Renal cortex interstitium (tissue), 11 donors: ENCODE data around the gene PLA2R1. TPM values are rescaled to one million over a fixed set of nuclear protein-coding genes. Genes with fewer than 3 reads are reported as not detected.

ENCODE experiments used
- DNase-seq, 11 donors: peaks; one replicate each; pipeline ENCODE4 v3.0.0-alpha.2; 2013; ENCODE audit warnings: low read depth in 9 of 11, low spot score in 4 of 11; ENCODE audit errors: extremely low read depth in 1 of 11
- polyA plus RNA-seq, 3 donors: library from polyadenylated mRNA; unstranded; fragments of 120-200 nt; gene quantifications; one replicate each; pipeline ENCODE4 v1.2.1, GENCODE V29; 2013; ENCODE audit not compliant: insufficient read length in 3 of 3

PLA2R1 gene
- polyA plus RNA-seq, 3 donors, result 79.0 to 117 (median 82.1) TPM

DNA sequence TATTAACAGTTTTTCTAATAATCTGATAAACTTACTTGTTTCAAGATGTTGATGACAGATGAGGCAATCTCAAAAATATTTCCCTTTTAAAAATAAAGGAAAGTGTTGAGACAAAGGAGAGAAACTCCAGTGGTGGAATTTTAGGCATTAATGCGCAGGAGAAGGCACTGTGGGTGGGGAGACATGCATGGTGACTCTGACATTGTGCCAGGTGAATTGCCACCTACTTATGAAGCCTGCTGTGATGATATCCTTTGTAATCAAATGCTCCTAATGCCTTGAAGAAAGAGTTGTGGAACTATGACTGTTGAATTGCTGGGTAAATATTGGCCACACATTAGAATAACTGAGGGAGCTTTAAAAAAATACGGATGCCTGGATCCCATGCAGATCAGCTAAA lies 101.4 kb downstream of the PLA2R1 start:
- no peak for DNase-seq

DNA sequence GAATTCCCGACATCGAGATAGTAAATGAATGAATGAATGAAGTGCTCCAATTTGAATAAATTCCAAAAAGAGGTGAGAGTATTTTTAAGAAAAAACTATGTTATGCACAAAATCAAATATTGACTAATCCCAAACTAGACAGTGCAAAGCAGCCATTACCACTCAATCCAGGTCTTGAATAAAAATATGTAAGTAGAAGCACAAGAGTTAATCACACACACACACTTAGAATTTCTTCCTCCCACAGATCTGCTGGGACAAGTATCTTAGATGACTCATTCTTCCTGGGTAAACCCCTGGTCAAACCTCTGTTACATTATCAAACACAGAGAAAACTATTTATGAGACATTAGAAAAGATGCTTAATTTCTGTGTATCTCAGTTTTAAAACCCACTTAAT lies 102.0 kb downstream of the PLA2R1 start:
- no peak for DNase-seq

DNA sequence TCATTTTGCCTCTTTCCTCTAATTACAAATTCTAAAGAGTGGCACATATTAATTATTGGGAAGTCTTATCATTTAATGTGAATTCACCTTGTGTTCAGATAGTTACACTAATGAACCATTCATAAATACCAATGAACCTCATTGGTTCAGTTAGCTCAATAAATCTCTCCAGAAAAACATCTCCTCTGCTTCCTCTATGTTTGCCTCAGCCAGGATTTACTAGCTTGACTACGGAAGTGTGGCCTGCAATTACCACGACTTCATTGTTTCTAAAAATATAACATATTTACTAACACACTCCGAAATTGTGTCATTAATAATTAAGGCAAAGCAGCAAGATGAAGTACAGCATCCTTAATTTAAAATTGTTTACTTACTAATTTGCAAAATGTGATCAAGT lies 103.3 kb downstream of the PLA2R1 start:
- DNase-seq, result no peak

DNA sequence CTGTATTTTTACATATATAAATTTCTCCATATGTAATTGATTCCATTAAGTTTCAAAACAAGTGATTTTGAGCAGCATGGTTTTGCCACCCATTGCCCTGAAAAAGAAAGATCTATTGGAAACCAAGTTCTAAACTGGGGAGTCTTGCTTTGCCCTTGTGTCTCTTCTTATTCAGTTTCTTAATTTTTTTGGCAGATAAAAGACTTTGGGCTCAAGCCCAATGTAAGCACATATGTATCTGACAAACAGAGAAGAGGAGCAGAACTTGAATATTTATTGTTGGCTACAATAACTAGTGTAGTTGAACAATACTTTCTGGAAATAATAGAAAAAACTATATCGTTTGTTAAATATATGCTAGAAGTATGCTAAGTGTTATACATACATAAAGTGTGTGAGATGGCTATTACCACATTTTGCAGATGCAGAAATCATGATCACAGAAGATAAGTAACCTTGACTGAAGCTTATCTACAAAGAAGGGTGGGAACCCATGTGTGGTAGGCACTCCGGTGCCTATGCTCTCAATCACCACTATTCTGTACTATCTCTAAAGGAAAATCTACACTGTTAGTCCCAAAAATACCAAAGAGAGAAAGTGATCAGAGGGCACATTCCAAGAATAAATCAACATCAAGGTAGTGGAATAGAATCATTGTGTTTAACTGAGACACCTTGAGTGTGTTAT lies 109.1 kb downstream of the PLA2R1 start:
- no peak for DNase-seq

DNA sequence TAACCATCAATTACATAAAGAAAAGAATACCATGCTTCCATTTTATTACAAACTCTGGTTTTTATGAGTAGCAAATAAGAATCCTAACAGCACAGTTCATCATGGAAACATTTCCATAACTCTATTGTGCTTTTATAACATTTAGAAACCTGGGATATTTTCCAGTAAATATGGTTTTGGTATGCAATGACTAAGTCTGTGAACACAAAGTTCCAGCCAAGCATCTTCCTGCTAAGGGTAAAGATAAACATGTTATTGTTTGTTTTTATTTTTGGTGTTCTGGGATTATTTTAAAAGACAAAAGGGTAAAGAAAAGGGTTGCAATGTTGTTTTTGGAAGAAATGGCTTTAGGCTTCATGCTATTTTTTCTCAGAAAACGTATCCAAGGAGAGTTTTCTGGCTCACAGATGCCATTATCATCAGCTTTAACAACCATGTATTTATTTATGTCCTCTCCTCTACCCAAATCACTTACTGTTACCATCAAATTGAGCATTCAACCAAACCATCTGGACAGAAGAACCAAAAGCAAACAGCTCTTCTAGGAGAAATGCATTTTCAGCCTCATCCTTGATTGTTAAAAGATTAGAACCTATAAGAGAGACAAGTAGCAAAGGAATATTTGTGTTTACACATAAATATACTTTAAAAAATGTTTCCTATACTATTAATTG lies 116.0 kb downstream of the PLA2R1 start:
- peak in 1 of 11 donors; percentile 46 for DNase-seq

DNA sequence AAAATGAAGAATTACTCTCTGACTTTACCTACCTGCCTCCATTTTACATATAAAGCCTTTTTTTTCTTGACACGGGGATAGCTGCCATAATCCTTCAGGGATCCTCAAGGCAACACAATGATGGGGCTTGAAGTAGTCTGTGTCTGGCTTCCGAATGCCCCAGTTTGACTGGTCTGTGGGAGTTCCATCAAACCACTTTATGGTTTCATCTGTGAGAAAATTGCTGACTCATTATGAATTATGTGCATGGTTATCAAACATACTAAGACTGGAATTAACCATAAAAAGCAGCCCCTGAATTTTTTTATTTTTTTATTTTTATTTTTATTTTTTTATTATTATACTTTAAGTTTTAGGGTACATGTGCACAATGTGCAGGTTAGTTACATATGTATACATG lies 117.5 kb downstream of the PLA2R1 start:
- DNase-seq, result no peak

DNA sequence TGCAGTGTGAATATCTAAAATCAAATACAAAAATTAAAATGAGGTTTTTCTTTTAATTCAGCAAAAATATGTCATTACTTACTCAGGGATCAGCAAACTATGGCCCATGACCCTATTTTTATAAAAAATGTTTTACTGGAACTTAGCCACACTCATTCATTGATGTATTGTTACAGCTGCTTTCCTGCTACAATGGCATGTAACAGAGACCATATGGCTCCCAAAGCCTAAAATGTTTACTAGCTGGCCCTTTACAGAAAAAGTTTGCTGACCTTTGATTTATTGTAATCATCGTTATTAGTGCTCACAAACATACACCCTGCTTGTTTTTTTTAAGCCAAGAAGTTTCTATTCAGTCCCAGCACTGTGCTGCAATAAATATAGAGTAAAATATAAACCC lies 120.3 kb downstream of the PLA2R1 start:
- peak in 9 of 11 donors; percentile 32 to 68 (median 57) for DNase-seq

DNA sequence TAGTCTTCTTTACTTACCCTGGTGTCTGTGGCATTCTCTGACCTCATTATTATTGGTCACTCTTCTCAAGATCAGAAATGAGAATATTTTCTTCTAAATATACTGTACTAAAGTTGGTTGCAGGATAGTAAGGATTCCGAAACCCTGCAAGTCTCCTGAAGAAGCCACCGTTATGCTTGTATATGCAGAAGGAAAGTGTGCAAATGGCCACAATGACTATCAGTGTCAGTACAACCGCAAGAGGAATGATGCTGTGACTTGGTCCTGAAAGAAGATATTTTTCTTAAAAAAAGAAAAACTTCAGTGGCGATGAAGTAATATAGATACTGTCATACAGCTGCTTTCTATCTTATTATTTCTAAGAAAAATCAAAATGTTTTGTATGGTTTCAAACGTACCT lies 120.7 kb downstream of the PLA2R1 start:
- DNase-seq, result no peak

DNA sequence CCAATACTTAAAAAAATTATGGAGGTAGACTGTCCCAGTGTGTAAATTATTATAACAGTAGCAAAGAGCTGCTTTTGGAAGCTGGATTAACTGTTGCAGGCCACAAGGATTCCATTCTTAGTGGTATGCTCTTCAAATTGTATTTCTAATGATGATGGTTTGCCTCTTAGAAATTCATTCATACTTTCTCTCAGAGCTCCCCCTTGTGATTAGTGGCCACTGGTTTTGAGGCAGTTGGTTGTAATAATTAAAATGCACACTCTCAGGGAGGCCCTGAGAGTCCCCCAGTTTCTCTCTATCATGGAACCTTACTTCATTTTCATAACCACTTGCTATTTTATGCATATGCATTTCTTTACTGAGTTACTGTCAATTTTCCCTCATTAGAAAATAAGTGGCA lies 122.5 kb downstream of the PLA2R1 start:
- no peak for DNase-seq

DNA sequence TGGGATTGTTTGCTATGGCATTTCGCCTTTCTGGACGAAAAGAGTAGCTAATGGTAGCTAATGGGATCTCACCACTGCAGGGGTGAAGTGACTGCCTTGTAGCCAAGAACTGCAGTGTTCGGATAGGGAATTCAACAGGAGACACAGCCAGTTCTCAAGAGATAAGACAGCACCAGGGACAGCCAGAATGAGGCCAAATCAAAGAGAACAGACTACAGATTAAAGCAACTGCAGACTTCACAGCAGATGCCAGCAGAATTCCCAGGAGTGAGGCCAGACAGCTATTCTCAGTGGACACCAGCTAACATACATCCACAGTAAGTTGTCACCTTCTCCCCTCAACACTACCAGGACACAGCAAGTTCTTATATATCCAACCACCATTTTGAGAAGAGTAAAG lies 124.0 kb downstream of the PLA2R1 start:
- no peak for DNase-seq

DNA sequence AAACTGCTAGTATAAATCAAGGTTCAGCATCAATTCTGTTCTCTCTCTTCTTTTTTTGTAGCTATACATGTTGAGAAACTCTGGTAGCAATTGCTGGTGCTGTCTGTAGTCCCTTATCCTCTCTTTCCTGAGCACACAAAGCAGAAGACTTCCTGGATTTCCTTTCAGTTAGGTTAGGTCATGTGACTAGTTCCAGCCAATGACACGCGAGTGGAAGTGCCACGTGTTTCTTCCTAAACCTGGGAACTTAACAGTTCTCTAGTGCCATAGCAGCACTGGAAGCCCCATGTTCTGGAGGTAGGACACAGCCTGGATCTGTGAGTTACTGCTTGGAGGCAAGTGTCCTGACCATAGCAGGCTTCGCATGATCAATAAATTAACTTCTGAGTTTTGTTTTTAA lies 125.9 kb downstream of the PLA2R1 start:
- no peak for DNase-seq

DNA sequence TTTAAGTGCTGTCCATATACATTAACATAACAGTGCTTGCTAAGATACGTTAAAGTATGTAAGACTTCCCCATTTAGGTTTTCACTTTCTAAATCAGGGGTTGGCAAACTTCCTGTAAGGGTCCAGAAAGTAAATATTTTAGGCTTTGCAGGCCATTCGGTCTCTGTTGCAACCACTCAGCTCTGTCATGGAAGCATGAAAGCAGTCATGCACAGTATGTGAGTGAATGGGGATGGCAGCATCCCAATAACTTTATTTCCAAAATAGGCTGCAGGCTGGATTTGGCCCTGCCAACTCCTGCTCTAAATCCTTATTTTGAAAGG lies 128.7 kb downstream of the PLA2R1 start:
- DNase-seq, result no peak

DNA sequence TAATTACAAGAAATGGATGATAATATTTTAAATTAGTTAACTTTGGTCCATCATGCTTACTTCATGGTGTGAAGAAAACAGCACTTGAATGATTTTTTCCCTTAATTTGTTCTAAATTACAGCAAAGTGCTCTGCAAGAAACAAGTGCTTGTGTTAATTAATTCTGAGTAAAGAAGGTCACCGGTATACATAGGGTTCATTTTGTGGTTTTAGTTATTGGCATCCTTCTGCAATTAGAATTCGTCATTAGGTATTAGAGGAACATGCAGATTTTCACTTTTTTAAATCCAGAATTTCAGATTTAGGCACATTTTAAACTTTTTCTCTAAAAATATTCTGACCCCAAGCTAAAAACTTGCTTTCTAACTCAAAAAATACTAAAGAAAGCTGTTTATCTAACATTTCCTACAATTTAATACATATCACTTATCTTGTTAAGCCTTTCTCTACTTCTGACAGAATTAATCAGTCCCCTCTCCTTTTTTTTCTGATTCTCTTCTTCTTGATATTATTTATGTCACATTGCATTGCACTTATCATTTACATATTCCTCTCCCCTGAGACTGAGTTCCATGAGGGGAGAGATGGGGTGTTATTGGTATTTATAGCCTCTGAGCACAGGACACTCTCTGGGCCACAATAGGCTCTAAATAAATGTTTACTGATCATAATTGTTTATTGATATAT lies 129.2 kb downstream of the PLA2R1 start:
- no peak for DNase-seq

DNA sequence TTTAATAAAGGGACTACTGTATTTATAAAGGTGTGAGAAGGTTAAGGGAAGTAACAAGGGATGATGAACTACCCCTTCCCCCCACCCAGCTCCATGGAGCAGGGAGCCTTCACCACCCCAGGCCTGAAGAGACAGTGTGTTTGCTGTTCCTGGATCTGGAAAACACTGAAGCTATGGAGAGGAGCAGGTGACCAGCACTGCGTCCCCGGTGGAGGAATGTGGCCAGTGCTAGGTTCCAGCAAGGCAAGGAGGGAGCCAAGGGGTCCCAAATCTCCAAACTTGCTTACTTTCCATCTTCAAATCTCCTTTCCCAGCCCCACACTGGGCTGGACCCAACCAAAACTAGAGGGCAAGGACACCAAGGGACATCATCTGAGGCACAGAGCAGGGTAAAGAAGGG lies 135.7 kb downstream of the PLA2R1 start:
- DNase-seq, result no peak

DNA sequence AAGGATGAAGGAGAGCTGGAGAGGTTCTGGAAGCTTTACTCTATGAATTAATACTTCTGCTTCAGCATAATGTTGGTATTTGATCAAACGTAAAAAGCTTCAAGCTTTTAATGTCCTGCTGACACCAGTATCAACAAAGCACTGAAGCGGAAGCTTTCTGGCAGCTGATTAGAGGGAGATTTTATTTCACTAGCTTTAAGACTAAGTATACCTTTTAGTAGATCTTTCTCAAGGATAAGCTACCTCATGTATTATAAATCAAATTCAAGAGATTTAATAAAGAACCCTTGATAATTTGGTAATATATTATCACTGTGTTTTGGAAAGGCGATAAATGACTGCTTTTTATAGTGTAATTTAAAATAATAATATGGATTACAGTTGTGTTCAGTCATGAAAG lies 136.4 kb downstream of the PLA2R1 start:
- no peak for DNase-seq

DNA sequence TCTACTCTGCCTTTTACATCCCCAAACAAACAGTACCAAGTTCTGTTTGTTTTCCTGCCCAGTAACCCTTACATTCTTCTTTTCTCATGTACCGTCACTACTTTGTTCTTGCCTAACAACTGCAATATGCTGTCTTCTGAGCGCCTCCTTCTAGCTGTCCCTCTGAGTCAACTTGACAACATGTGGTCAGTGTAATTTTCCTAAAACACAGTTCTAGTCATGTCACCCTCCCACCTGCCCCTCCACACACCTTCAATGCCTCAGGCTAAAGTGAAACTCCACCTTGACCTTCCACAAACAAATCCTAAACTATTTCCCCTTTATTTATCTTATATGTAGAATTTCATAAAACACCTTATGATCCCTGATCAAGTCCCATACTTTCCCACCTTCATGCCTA lies 139.9 kb downstream of the PLA2R1 start:
- DNase-seq, result no peak

DNA sequence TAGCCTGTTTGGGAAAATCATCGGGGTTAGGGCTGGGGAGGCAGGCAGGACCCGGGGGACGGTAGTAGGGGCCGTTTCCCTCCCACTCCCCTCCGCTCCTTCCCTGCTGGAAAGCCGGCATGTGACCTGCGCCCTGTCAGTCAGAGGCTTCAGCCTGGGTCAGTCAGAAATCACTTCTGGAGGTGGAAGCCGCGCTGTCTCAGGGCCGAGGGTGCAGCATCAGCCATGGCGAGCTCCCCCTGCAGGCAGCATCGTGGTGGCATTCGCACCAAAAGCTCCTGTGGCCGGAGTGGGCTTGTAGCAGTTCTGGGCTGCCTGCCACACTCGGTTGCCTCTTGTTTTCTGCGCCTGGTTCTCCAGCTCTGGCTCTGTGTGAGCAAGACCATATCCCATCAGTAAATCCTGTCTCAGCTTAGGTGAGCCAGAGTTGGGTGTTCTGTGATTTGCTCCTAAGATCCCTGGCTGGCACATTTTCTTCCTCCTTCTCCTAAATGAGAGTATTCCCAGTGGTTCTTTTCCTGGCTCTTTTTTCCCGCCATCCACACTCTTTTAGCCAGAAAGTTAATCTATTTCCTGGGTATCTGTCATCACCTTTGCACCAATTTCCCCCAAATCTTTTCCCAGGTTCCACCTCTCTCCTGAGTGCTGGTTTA lies 140.5 kb downstream of the PLA2R1 start:
- peak in 3 of 11 donors; percentile 46 to 52 (median 48) for DNase-seq

DNA sequence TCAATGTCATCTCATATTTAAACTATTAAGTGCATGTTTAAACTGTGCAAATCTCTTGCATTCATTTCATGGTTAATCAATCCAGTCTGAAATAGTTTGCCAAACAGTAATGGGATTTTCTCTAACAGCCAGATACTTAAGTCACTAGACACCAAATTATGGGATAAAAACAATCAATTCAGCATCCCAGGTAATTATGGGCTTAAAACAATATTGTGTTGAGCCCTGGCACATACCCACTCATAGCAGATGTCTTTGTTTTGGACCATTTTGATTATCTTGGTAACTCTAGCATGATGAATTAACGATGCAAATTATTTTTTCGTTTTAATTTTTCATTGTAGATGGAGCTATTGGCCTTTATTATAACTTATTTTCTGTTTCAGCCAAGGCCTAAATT lies 145.9 kb downstream of the PLA2R1 start:
- no peak for DNase-seq

DNA sequence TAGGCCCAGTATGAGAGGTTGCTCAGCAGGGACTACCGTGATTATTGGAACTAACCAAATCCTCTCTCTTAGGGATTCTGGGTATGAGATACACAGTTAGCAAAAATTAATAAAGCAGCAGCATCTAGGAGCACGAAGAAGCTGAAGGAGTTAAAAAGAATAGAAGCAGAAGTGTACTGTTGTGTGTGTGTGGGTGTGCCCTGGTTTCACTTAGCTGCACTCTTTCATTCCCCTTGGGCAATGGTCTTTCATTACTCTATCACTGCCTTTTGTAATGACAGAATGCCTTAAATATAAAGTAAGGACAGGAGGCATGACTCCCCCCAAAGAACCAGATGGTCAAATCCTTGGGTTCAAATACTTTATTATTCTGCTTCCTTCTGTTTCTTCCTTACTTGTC lies 148.5 kb downstream of the PLA2R1 start:
- DNase-seq, result no peak

DNA sequence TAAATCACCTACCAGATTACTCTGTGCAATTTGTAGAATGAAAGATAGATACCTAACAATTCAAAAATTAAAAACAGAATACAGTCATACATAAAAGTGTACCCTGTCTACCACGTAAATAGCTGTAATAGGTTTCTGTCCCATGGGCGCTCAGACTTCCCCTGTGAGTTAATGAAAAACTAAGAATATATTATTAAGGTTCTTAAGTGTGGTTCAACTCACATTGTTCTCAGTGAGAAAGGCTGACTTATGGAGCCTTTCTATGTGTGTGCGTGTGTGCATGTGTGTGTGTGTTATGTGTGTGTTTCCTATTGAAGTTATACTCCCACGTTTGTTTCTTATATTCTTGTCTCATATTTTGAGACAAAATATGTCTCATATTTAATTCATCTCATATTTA lies 149.8 kb downstream of the PLA2R1 start:
- DNase-seq, result no peak
